H9 (cell line): ENCODE measurements around the gene FRS3. TPM values are rescaled to one million over a fixed set of nuclear protein-coding genes. Genes with fewer than 3 reads are reported as not detected.

ENCODE experiments used
- DNase-seq: peaks from one replicate; pipeline ENCODE4 v3.0.0-alpha.2; 2017
- H2AFZ ChIP-seq: one replicate; pipeline ENCODE4 v1.6.1; 2013; ENCODE audit warnings: mild to moderate bottlenecking, low read length, control low read depth, moderate library complexity
- H2AK5ac ChIP-seq: 2 replicates; pipeline ENCODE4 v1.6.1; 2013; ENCODE audit warnings: low read length, control low read depth, mixed read lengths; ENCODE audit not compliant: insufficient read length
- H2BK120ac ChIP-seq: one replicate; pipeline ENCODE4 v1.6.1; 2013; ENCODE audit warnings: low read depth, mild to moderate bottlenecking, low read length, control low read depth, inconsistent platforms; ENCODE audit not compliant: poor library complexity, severe bottlenecking
- H2BK12ac ChIP-seq: 2 replicates; pipeline ENCODE4 v1.6.1; 2013; ENCODE audit warnings: low read length, control low read depth, mixed read lengths, low read depth; ENCODE audit not compliant: insufficient read length
- H2BK15ac ChIP-seq: 2 replicates; pipeline ENCODE4 v1.6.1; 2013; ENCODE audit warnings: low read depth, low read length, control low read depth
- H2BK20ac ChIP-seq: one replicate; pipeline ENCODE4 v1.6.1; 2013; ENCODE audit warnings: low read depth, mild to moderate bottlenecking, low read length, control low read depth, inconsistent platforms; ENCODE audit not compliant: poor library complexity, severe bottlenecking
- H2BK5ac ChIP-seq: 2 replicates; pipeline ENCODE4 v1.6.1; 2013; ENCODE audit warnings: low read length, control low read depth, mixed read lengths; ENCODE audit not compliant: insufficient read length
- H3K14ac ChIP-seq: 2 replicates; pipeline ENCODE4 v1.6.1; 2013; ENCODE audit warnings: low read length, control low read depth; ENCODE audit not compliant: insufficient read depth
- H3K18ac ChIP-seq: 2 replicates; pipeline ENCODE4 v1.6.1; 2013; ENCODE audit warnings: low read depth, mild to moderate bottlenecking, mixed read lengths, low read length, control low read depth; ENCODE audit not compliant: insufficient read length
- H3K23ac ChIP-seq: 2 replicates; pipeline ENCODE4 v1.6.1; 2013; ENCODE audit warnings: low read length, control low read depth, mixed read lengths, low read depth; ENCODE audit not compliant: insufficient read length
- H3K23me2 ChIP-seq: 2 replicates; pipeline ENCODE4 v1.6.1; 2013; ENCODE audit warnings: low read depth, mild to moderate bottlenecking, mixed read lengths, low read length, control low read depth; ENCODE audit not compliant: insufficient read length, poor library complexity, severe bottlenecking
- H3K27ac ChIP-seq: 2 replicates; pipeline ENCODE4 v1.5.1; 2013; ENCODE audit warnings: low read length, control low read depth, mixed read lengths, low read depth; ENCODE audit not compliant: insufficient read length
- H3K27me3 ChIP-seq: 2 replicates; pipeline ENCODE4 v1.6.1; 2013; ENCODE audit warnings: low read length, control low read depth, inconsistent platforms; ENCODE audit not compliant: insufficient read depth
- H3K4ac ChIP-seq: 2 replicates; pipeline ENCODE4 v1.6.1; 2013; ENCODE audit warnings: low read depth, mild to moderate bottlenecking, control low read depth, inconsistent platforms, low read length, moderate library complexity
- H3K4me1 ChIP-seq: 2 replicates; pipeline ENCODE4 v1.6.1; 2013; ENCODE audit warnings: low read length, control low read depth, inconsistent platforms; ENCODE audit not compliant: insufficient read depth
- H3K4me2 ChIP-seq: 2 replicates; pipeline ENCODE4 v1.6.1; 2013; ENCODE audit warnings: low read length, control low read depth, mixed read lengths; ENCODE audit not compliant: insufficient read length, insufficient read depth
- H3K56ac ChIP-seq: 2 replicates; pipeline ENCODE4 v1.6.1; 2013; ENCODE audit warnings: low read depth, mild to moderate bottlenecking, mixed read lengths, low read length, control low read depth; ENCODE audit not compliant: insufficient read length
- H3K79me1 ChIP-seq: 2 replicates; pipeline ENCODE4 v1.6.1; 2013; ENCODE audit warnings: low read depth, mild to moderate bottlenecking, moderate library complexity, low read length, control low read depth, inconsistent platforms; ENCODE audit not compliant: insufficient read depth, poor library complexity, severe bottlenecking
- H3K79me2 ChIP-seq: 2 replicates; pipeline ENCODE4 v1.6.1; 2013; ENCODE audit warnings: low read length, control low read depth, inconsistent platforms; ENCODE audit not compliant: insufficient read depth
- H3K9ac ChIP-seq: 2 replicates; pipeline ENCODE4 v1.6.1; 2013; ENCODE audit warnings: low read length, control low read depth, mixed read lengths; ENCODE audit not compliant: insufficient read length; ENCODE audit errors: extremely low read depth
- H3K9me3 ChIP-seq: one replicate; pipeline ENCODE4 v1.6.1; 2013; ENCODE audit warnings: low read depth, low read length, inconsistent platforms; ENCODE audit not compliant: control insufficient read depth
- H3T11ph ChIP-seq: one replicate; pipeline ENCODE4 v1.6.1; 2013; ENCODE audit warnings: mild to moderate bottlenecking, low read length, control low read depth, inconsistent platforms
- H4K20me1 ChIP-seq: one replicate; pipeline ENCODE4 v1.6.1; 2013; ENCODE audit not compliant: control insufficient read depth, insufficient read length, insufficient read depth
- H4K5ac ChIP-seq: 2 replicates; pipeline ENCODE4 v1.6.1; 2013; ENCODE audit warnings: low read depth, mild to moderate bottlenecking, mixed read lengths, low read length, control low read depth; ENCODE audit not compliant: insufficient read length
- H4K8ac ChIP-seq: replicated peaks from 2 replicates; pipeline ENCODE4 v1.6.1; 2013; ENCODE audit warnings: low read length, control low read depth, mixed read lengths, low read depth; ENCODE audit not compliant: insufficient read length
- H4K91ac ChIP-seq: 2 replicates; pipeline ENCODE4 v1.6.1; 2013; ENCODE audit warnings: low read depth, mild to moderate bottlenecking, moderate library complexity, mixed read lengths, low read length, control low read depth; ENCODE audit not compliant: insufficient read length
- H3K27ac Mint-ChIP-seq, 3 experiments: 2 replicates in 2 of 3; 3 replicates in 1 of 3; pipeline ENCODE4 v1.8.0; 2020 to 2021; ENCODE audit warnings: mixed read lengths in 3 of 3, mild to moderate bottlenecking in 1 of 3, moderate library complexity in 1 of 3
- H3K27me3 Mint-ChIP-seq: 2 replicates; pipeline ENCODE4 v1.8.0; 2021; ENCODE audit warnings: low read depth, mild to moderate bottlenecking, moderate library complexity, mixed read lengths
- H3K36me3 Mint-ChIP-seq, 3 experiments: 2 replicates in 2 of 3; 3 replicates in 1 of 3; pipeline ENCODE4 v1.8.0; 2020 to 2021; ENCODE audit warnings: low read depth in 3 of 3, mixed read lengths in 3 of 3; ENCODE audit not compliant: insufficient read depth in 1 of 3
- H3K4me1 Mint-ChIP-seq, 2 experiments: 2 replicates each; pipeline ENCODE4 v1.8.0; 2020; ENCODE audit warnings: mixed read lengths in 2 of 2
- H3K4me3 Mint-ChIP-seq, 2 experiments: 2 replicates in 1 of 2; 3 replicates in 1 of 2; pipeline ENCODE4 v1.8.0; 2020 to 2021; ENCODE audit warnings: mild to moderate bottlenecking in 2 of 2, mixed read lengths in 2 of 2, moderate library complexity in 1 of 2
- H3K9me3 Mint-ChIP-seq, 2 experiments: 2 replicates in 1 of 2; 3 replicates in 1 of 2; pipeline ENCODE4 v1.8.0; 2020; ENCODE audit warnings: mild to moderate bottlenecking in 2 of 2, mixed read lengths in 2 of 2, moderate library complexity in 1 of 2
- CTCF ChIP-seq: fragments of 200-600 bp; sonication (generic); conservative IDR thresholded peaks from 3 replicates; pipeline ENCODE4 v1.8.0; 2021; ENCODE audit warnings: antibody characterized with exemption, mild to moderate bottlenecking
- WGBS: extraction: QIAGEN DNeasy Blood & Tissue Kit; methylation state at CpG from one replicate; pipeline ENCODE4 v1.1.7; 2013; ENCODE audit warnings: missing lambda C conversion rate, low lambda C conversion rate, mixed read lengths; ENCODE audit not compliant: insufficient read length; ENCODE audit errors: extremely low coverage; 5-methylcytosine and 5-hydroxymethylcytosine counted together
- total RNA-seq: library from RNA; stranded (reverse); gene quantifications from 2 replicates; pipeline ENCODE4 v1.2.1, GENCODE V29; 2021

Gene FRS3
- total RNA-seq, 1 experiment from 2014 or later, result 4.8 TPM

GRCh38 chr6:41739041-41739440 is 40.7 kb downstream of the FRS3 start:
- Histone ChIP-seq H2BK15ac (no peak overlapping the region), H2BK12ac (no peak overlapping the region), H3K27me3 (no peaks in the 10 kb centered on the region), H2AK5ac (no peak overlapping the region), H2BK5ac (no peak overlapping the region), H3K18ac (no peak overlapping the region), H3K79me1 (no peaks in the 10 kb centered on the region), H3K79me2 (no peaks in the 10 kb centered on the region), H4K20me1 (no peaks in the 10 kb centered on the region), H3K27ac (no peak overlapping the region), H4K5ac (no peak overlapping the region), H3K4ac (no peak overlapping the region), H3K4me2 (no peak overlapping the region), H3K4me1 (no peaks in the 10 kb centered on the region), H3K9ac (no peak overlapping the region), H3T11ph (no peak overlapping the region), H2BK120ac (no peak overlapping the region), H3K56ac (no peak overlapping the region), H3K9me3 (no peaks in the 10 kb centered on the region), H4K91ac (no peak overlapping the region), H3K14ac (no peak overlapping the region), H2AFZ (no peak overlapping the region), H4K8ac (no peak overlapping the region), H2BK20ac (no peak overlapping the region), H3K23me2 (peaks cover 5% of the 10 kb centered on the region), H3K23ac (no peak overlapping the region)
- no peak for TF ChIP-seq CTCF
- no CpG with 5 or more reads among the region's 4 CpGs for WGBS
- no peak for DNase-seq
- Mint-ChIP-seq H3K4me3 (no peak overlapping the region), H3K9me3 (no peaks in the 10 kb centered on the region; a peak in 1 of 5 replicates), H3K36me3 (no peaks in the 10 kb centered on the region; a peak in 1 of 7 replicates), H3K4me1 (peaks cover 16 to 22% of the 10 kb centered on the region in 2 experiments), H3K27ac (no peak overlapping the region), H3K27me3 (peaks cover 11% of the 10 kb centered on the region)
